HG02642 (cell line): Measurements from ENCODE around the gene GOLGB1.
"Not testable (repeated sequence)": the region's sequence is repeated elsewhere in the genome, so short reads cannot be mapped to it uniquely, and the experiment has no call there.

ENCODE experiments used
- ATAC-seq: cut with Tn5 transposase; IDR thresholded peaks from one replicate; pipeline ENCODE4 v1.9.1; 2021; ENCODE audit warnings: mild to moderate bottlenecking; ENCODE audit not compliant: unreplicated experiment, poor library complexity

The GOLGB1 gene, protein sequence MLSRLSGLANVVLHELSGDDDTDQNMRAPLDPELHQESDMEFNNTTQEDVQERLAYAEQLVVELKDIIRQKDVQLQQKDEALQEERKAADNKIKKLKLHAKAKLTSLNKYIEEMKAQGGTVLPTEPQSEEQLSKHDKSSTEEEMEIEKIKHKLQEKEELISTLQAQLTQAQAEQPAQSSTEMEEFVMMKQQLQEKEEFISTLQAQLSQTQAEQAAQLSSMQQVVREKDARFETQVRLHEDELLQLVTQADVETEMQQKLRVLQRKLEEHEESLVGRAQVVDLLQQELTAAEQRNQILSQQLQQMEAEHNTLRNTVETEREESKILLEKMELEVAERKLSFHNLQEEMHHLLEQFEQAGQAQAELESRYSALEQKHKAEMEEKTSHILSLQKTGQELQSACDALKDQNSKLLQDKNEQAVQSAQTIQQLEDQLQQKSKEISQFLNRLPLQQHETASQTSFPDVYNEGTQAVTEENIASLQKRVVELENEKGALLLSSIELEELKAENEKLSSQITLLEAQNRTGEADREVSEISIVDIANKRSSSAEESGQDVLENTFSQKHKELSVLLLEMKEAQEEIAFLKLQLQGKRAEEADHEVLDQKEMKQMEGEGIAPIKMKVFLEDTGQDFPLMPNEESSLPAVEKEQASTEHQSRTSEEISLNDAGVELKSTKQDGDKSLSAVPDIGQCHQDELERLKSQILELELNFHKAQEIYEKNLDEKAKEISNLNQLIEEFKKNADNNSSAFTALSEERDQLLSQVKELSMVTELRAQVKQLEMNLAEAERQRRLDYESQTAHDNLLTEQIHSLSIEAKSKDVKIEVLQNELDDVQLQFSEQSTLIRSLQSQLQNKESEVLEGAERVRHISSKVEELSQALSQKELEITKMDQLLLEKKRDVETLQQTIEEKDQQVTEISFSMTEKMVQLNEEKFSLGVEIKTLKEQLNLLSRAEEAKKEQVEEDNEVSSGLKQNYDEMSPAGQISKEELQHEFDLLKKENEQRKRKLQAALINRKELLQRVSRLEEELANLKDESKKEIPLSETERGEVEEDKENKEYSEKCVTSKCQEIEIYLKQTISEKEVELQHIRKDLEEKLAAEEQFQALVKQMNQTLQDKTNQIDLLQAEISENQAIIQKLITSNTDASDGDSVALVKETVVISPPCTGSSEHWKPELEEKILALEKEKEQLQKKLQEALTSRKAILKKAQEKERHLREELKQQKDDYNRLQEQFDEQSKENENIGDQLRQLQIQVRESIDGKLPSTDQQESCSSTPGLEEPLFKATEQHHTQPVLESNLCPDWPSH (N-terminal part only)

DNA sequence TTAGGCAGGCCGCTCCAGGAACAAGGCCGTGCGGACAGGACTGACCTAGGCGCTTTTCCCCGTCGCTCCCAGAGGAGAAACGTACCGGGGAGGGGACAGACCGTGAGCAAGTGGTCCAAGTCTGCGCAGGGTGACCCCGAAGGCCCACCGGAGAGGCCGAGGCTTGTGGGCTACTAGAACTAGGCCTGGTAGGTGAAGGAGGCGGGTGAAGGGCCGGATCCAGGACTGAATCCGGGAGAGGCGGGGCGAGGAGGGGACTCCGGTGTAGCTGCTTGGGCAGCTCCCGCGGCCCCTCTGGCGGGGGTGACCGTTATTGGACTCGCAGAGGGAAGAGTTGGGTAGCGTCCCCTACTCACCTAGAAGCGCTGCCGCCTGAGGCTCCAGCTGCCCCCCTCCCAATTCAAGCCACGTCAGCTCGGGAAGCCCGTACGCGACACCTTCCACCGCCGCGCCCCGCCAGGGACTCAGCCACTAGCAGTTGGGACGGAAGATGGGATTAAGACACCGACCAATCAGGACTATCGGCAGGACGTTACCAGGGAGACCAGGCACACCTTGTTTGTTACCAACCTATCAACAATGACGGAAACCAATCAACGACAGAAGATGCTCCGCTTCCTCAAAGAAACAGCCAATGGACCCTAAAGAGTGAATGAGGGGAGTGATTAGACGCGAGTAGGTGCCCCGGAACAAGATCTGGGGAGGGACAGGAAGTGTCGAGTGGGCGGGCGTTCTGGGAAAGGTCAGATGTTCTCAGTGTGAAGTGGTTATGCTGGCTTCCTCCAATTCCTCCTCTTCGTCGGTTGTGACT, at the start of gene GOLGB1:
GOLGB1 (minus strand) TSS at position 466 of the 811 bp plus-strand sequence. CDS start 18,770 bp downstream, outside the sequence.
- ATAC-seq: peak; percentile 97

DNA sequence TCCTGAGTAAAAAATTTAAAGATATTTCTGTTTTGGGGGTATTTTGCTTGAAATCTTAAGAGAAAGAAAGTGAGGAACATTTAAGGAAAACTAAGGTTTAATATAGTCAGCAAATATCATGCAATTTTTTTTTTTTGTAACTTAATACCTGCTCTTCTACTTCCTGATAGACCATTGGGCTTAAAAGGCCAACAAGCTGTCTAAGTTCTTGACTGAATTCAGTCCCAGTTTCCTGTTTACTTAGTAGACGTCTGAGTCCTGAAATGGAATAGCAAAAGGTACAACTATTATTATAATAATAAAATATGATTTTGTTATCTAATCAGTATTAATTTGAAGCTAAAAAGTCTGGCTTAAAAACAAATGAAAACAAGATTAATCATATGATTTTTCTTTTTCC, 47.4 kb upstream of the GOLGB1 start:
- ATAC-seq: no peak

DNA sequence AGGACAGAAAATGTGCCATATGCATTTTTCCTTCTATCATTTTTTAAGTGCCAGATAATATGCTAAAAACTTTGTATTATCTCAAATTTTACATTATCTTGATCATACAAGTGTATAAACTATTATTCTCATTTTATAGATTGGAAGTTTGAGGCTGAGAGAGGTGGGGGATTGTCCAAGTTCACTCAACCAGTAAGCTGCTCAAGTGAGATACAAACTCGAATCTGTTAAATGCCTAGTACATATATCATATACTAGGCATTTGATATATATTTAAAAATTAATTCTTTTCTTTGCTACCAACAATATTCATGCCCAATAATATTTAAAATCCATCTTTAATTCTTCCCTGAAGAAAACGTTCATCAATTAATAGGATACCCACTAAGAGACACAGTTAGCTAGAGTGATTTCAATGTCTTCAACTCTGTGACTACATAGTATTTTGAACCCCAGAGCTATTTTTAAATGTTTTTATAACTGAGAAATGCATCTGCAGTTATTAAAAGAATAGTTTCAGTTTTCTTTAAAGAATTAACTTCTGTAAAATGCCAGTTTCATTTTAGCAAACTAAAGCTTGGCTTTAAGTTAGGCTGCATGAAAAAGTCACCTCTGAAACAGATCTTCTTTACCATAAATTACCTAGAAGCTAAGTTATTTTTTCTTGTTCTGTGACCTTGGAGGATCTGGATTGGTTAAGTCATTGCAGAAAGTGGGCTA, 44.9 kb upstream of the GOLGB1 start:
- ATAC-seq: peak; percentile 53

DNA sequence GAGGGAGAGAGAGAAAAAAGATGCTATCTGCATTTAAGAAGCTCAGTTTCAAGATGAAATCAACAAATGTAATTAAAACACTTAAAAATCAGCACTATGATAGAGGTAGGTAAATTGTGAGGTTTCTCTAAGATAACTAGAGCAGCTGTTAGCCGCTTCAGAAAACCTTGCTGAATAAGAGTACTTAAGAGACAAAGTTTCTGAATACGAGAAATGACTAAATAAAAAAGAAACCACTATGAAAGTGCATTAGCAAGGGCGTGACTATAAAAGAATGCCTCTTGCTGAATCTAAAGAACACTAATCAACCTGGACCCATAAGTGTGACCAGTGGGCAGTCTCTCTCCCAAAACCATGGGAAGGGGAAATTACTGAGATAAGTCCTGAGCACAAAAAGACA, 43.5 kb upstream of the GOLGB1 start:
- ATAC-seq: no peak

DNA sequence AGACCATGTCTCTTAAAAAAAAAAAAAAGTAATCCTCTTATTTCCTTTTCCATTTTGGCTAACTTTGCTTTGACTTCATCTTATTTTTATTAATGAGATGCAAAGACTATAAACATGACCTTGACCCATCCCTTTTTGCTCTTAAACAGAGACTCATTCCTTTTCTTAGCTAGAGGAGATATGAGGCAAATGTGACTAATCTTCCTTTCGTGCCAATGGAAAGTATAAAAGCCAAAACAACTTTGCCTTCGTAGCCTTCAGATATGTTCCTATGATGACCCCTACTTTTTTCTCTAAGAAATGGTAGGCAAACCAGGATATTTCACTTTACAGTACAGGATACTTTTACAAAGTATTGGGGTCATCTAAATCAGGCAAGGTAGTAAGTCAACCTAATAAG, 36.9 kb upstream of the GOLGB1 start:
- no peak for ATAC-seq

DNA sequence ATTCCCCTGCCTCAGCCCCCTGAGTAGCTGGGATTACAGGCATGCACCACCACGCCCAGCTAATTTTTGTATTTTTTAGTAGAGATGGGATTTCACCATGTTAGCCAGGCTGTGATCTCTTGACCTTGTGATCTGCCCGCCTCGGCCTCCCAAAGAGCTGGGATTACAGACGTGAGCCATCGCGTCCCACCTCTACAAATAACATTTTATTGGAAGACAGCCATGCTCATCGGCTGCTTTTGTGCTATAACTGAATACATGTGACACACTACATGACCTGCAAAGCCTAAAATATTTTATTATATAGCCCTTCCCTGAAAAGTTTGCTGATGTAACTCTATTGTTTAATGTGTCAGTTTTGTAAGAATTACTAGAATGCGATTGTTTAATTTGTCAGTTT, 33.2 kb upstream of the GOLGB1 start:
- not testable (repeated sequence) for ATAC-seq

DNA sequence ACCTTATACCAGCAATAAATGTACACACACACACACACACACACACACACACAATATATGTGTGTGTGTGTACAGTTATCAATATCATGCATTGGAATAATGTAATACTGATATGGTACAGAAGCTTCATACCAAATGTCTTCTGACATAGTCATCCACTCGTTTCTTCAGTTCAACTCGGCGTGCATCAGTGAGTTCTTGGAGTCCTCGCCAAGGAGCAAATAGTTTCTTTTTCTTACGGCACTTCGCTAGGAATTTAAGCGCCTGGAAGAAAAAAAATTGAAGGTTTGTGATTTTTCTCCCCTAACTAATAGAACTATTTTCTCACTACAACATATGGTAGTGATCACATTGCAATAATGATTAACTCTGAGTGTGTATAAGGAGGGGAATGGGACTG, 32.1 kb upstream of the GOLGB1 start:
- no peak for ATAC-seq

DNA sequence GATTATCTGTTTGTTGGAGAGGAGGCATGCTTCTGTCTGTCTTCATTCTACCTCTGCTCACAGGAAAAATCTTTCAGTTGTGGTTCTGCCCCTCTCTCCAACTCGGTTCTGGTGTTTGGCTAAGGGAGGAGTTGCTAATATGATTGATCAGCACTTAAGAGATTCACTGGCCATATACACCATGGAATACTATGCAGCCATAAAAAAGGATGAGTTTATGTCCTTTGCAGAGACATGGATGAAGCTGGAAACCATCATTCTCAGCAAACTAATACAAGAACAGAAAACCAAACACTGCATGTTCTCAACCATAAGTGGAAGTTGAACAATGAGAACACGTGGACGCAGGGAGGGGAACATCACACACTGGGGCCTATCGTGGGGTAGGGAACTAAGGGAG, 25.6 kb upstream of the GOLGB1 start:
- ATAC-seq: not testable (repeated sequence)

DNA sequence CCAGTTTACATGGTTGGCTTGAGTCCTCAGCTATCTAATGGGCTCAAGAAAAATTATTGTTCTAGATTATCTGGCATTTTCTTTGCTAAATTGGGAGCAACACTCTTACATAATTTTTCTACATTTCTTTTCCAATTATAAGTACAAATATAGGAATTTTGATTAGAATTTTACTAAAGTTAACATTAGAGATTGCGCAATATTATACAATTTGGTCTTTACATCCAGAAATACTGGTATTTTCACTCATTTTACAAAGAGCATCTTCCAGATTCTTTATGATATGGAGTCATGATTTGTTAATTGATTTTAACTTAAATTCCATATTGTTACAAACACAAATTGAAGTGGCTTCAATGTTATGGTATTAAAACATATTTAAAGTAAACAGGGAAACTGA, 19.7 kb upstream of the GOLGB1 start:
- no peak for ATAC-seq

DNA sequence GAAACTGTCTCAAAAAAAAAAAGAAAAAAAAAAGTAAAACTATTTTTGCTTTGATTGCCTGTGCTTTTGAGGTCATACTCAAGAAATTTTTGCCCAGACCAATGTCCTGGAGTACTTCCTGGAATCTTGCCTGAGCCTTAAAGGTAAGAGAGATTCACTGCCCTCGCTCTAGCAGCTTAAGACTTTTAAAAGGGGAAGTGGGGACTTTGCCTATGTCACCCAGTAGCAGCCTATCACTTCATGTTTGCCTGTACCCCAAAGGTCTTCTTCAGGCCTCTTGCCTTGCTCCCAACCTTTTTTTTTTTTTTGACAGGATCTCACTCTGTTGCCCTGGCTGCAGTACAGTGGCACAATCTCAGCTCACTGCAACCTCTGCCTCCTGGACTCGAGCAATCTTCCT, 18.9 kb upstream of the GOLGB1 start:
- no peak for ATAC-seq

DNA sequence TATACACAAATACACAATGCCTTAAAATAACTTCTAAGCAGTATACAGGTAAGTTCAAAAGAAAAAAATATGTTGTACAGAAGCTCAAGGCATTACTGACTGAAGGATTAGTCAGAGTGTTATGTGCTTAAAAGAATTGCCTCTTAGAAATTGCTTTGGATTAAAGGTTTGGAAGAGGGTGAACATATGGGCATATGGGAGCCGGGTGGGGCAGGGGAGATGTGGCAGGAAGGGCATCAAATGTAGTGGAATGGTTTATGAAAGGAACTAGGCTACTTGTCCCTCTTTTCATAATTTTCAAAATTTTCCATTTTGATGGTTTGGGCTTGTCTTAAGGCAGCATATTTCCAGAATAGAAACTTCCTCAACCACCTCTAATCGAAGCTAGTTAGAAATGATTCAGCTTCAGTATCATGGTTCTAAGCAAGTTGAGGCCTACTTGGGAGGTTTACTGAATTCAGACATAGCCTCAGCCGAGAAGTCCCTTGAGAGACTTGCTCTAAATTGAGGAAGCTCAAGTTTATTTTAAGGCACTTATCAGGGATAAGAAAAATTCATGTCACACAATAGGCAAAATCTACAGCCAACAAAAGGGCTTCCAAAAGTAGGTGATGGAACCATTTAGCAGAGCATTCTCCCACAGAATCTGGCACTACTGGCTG, 10.1 kb upstream of the GOLGB1 start:
- ATAC-seq: no peak

DNA sequence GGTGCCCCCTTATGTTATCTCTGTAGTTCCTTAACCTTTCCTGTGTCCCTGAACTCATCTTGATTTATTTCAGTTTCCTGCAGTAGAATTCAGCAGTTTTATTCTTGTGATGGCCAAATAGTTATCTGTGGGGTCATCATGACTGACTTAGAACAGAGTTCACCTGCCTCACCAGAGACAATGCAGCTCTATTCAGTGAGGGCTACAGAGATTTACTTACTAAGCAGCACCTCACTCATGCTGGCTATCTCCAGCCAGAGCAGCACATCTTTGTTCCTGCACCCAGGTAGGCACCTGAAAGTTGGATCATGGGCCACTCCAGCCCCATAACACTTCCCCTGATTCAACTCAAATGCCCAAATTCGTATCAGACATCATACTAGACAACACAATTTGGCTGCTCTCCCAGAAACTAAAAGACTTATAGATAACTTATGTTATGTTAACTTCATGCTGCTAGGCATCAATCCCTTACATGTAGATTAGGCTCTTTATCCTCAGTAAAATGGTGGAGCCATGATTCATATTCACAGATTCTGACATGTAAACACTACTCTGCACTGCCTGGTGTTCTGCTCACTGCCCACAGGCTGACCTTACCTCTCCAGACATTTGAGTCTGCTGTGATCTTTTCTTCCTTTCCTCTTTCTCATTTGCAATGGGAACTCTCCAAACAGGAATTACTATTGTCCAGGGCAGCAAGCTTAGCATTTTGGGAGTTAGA, 9.3 kb upstream of the GOLGB1 start:
- ATAC-seq: no peak

DNA sequence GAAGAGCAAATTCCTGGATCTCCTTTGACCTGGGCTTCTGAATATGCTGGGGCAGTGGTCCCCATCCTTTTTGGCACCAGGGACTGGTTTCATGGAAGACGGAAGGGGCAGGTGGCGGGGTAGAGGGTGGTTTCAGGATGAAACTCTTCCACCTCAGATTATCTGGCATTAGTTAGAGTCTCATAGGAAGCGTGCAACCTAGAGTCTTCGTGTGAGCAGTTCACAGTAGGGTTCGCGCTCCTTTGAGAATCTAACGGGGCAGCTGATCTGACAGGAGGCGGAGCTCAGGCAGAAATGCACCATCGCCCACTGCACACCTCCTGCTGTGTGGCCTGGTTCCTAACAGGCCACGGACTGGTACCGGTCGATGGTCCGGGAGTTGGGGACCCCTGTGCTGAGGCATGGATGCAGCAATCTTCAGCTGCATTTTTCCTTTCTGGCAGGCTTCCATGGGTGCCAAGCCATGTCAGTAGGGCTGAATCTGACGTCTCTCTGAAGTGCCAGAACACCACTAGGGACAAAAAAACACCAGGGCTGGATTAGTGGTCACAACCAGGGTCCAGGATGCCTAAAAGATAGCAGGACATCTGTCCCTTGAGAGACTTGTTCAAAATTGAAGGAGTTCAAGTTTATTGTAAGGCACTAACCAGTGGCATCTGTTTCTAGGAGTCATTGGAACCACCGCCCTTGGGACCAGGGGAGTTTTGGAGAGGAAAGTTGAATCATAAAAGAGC, 8.4 kb upstream of the GOLGB1 start:
- no peak for ATAC-seq

DNA sequence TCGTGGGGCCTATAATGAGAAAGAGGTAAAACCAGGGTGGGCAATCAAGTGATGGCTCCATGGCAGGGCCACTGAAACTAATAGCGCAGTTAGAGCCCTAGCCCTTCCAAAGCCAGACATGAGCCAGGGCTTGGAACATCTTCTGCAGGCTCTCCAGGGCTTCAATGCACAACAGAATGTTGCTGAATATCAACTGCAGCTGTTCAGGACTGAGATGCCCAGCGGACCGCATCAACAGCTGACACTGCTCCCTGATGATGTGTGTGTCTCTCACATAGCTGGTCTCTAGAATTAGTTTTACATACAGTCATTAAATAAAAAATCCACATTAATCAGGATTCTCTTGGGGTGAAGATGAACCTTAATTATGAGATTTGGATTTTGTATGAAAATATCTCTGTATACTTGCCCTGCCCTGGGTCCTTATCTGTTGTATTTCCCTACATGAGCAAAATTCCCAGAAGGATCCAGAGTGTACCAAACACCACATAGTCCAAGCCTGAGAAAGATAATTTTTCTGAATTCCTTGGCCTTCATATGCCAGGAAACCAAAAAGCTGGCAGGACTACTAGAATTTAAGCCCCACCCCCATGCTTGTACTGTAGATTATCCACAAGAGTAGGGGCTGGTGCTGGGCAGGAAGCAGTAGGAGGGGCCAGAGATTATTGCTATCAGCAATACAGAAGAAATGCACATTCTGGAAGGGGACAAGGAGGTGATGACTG, 7.7 kb upstream of the GOLGB1 start:
- ATAC-seq: no peak

DNA sequence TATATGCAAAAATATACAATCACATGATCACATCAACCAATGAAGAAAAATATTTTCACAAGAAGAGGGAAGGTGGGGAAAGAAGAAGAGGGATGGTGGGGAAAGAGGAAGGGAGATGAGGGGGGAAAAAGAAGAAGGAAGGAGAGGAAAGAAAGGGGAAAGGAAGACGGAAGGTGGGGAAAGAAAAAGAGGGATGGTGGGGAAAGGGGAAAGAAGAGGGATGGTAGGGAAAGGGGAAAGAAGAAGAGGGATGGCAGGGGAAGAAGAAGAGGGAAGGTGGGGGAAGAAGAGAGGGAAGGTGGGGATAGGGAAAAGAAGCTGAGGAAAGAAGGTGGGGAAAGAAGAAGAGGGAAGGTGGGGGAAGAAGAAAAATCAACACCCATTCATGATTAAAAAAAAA, 3.2 kb upstream of the GOLGB1 start:
- ATAC-seq: no peak

DNA sequence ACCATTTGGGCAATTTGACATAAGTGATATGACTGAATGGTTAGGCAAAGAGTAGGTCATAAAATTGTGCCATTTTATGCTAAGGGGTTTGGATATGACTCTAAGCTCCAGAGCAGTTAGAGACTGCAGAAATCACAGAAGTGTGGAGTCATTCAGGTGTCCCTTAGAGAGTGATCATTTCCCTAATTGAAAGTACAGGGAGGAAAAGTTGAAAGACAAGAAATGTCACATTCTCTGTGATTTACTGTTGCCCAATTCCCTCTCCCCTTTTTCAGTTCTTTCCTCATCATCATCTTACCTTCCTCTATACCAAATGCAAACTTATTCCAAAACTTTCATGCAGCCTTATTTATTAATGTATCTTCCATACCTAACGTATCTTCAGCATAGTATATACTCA, 2.7 kb upstream of the GOLGB1 start:
- no peak for ATAC-seq

DNA sequence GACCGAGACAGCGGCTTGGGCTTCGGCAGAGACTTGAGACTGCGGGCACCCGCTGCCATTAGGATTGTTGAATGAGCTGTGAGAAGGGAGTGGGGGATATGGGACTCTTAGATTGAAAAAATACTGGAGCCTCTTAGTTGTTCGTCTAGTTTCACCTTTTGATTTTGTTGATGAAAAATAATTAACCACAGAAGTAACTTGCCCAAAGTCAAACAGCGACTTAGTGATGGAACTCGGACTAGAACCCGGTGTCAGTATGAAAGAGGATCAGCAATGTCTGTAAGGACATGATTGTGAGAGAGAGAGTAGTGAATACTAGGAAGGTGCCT, 510 bp upstream of the GOLGB1 start:
- ATAC-seq: no peak
